Measurements from ENCODE around the gene PUS3.
"Not testable (repeated sequence)": the region's sequence is repeated elsewhere in the genome, so short reads cannot be mapped to it uniquely, and the experiment has no call there.

PUS3 gene

DNA sequence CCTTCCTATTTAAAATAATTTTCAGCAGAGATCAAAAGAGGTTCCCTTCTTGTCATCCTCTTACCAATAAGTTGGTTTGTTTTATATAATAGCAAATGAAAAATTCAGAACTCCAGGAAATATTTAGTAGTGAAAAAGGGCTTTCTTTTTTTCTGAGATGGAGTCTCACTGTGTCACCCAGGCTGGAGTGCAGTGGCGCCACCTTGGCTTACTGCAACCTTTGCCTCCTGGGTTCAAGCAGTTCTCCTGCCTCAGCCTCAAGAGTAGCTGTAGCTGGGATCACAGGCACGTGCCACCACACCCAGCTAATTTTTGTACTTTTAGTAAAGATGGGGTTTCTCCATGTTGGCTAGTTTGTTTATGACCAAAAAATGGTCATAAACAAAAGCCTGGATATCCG is 11.6 kb upstream of the PUS3 start:
- not testable (repeated sequence) for DNase-seq

DNA sequence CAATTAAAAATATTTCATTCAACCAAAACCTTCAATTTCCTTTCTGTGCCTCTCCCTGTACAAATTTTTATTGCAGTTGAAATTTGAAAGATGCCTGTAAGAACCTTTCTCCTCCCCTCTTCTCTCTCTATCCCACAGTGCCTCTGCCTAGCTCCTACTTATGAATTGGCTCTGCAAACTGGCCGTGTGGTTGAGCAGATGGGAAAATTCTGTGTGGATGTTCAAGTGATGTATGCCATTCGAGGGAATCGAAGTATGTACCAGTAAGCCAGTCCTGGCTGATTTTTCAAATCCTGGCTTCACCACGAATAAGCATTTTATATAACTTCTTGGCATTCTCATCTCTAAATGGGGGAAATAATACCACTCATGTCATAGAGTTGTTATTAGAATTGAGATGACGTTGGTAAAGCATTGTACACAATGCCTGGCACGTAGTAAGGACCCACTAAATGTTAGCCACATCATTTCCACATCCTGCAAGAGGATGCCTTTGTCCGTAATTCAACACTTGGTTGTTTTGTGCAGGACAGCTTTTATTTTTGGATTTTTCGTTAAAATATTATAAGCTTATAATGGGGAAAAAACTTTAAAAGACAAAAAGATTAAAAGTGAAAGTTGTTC is 7.3 kb upstream of the PUS3 start:
- no peak for DNase-seq

DNA sequence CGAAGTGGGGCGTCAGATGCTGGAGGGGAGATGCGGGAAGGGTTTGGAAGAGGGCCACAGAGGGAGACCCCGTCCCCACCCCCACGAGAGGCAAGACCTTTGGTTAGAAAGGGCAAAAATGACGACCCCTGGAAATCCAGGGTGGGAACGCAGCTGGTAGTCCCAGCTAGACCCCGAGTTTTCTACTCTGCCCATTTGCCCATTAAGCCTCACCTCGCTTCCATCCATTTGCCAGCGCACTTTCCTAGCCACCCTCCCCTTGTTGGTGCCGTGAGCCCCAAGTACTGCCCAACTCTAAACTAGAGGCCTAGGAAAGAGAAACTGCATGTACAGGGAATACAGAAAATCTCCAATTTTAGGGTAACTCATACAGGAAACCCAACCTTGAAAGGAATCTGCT is 1.7 kb upstream of the PUS3 start:
- DNase-seq: no peak

DNA sequence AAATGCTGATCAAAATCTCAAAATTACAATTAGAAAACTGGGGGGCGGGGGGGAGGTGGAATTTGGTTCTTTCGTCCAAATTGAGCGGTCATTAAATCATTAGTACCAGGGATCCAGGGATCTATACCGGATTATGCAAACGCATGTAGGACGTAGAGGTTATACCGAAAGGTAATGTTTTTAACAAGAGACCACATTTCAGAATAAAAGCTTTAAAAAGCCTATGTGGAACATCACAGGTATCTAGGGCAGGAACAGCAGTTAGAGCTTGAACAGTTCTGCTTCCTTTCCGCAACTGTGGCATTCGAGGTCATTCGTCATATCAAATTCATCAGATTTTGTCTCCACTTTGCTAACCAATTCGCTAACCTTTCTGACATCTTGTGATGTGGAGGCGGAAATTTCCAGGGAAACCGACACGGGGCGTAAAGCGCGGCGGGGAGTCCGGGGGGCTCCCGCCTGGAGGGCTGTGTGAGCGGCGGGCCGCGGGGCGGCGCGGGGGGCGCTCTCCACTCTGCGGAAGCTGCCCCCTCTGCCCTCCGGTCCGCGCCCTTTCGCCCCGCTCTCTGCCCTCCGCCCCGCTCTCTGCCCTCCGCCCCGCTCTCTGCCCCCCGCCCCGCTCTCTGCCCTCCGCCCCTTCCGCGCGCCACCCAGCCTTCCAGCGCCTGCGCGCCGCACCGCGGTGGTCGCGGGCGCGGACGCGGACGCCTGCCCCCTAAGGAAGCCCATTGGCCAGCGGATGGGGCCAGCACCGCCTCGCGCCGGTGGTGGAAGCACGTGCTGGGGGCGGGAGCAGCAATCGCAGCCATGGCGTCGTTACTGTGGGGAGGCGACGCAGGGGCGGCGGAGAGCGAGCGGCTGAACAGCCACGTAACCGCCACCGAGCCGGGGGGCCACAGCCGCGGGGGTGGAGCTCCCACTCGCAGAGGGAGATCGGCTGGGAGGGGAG is 979 bp upstream of the PUS3 start, which contains the start of gene DDX25:
DDX25 (plus strand) TSS at position 798 of the 949 bp plus-strand sequence; CDS start at position 808, 10 bp downstream.
- DNase-seq: peak; percentile 55

DNA sequence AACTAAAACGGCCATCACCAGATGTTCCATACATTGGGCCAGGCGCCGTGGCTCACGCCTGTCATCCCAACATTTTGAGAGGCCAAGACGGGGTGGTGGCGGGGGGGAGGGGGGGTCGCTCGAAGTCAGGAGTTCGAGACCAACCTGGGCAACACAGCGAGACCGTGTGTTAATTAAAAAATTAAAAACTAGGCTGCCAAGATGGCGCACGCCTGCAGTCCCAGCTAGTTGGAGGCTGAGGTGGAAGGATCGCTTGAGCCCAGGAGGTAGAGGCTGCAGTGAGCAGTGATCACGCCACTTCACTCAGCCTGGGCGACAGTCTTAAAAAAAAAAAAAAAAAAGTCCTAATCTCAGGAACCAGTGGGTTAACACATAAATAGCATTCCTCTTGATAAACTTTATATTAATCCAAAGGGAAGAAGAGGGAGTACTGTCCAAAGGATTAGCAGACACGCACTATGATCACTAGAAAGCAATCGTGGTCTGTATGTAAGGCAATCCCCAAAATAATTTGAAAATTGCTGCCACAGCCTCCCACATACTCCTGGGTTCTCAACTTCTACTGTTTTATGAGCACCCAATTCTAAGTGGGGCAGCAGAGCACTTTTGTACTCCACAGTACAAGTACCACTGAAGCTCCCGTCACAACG is 604 bp downstream of the PUS3 start:
- no peak for DNase-seq

DNA sequence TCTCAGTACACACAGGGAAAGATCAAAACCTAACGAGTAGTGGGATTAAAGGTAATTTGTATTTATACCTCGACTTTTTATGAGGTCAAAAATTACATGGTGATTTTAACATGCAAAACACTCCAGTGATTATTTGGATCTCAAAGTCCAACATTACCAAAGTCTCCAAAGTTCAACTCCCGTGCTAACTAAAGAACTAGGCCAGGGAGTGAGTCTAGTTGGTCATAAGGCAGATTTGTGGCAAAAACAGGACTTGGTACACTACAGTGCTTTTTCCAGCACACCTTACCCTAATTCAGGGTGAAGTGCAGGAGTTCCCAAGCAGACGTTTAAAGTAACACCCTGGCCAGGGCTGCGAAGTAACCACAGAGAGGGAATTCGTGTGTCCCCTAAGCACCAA is 1.1 kb downstream of the PUS3 start:
- no peak for DNase-seq

DNA sequence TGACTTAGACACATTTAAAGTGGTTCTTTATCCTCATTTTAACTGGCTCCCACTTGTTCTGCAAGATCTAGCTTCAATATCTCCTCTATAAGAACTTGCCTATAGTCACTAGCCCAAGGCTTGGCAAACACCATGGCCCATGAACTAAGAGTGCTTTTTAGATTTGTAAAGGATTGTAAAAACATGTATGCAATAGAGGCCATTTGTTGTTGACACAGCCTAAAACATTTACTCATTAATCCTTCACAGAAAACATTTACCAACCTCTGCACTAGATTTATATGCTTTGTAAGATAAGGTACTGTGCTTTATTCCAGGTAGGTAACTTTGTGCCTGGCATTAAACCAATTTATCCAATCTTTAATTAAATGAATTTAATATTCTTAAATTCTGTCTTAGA is 10.0 kb downstream of the PUS3 start:
- DNase-seq: no peak

DNA sequence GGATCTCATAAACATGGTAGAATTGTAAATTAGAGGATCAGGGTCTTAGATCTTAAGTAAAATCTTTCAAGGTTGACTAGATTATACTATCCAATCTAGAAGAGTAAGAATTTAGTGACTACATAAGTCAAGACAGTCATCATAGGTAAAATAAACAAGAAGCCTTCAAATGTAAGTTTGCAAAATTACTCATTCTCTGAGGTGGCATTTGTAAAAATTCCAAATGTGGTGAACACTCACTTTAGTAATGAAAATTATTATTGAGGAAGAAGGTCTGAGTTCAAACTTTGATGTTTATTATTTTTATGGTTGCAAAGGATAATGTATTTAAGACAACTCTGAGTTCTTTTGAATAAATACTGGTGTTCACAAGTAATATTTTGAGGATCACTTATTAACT is 10.9 kb downstream of the PUS3 start:
- no peak for DNase-seq

DNA sequence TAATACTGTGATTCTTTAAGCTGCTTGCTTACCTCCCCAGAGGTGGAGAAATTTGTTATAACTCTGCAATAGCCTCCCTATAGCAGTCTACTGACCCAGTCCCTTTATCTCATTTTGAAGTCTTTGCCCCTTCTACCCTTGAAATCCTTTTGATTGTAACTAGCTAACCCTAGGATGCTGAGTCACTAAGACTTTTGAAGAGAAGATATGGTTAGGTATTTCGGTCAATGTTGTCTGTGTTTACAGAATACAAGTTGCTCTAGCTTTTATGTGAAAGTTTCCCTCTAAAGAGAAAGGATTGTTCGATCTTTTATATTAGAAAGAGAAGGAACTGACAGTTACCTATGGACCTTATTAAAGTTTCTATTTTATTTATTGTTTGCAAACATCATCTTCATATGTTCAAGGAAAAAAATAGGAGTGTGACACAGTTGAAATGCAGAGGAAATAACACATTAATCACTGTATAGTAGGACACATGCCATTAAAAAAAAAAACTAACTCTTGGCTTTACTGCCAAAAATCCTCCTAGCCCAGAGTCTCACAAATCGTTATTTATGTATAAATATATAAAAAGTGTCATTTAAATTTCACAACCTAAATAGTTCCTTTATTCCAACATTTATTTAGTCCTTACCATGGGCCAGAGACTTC is 12.4 kb downstream of the PUS3 start:
- no peak for DNase-seq

DNA sequence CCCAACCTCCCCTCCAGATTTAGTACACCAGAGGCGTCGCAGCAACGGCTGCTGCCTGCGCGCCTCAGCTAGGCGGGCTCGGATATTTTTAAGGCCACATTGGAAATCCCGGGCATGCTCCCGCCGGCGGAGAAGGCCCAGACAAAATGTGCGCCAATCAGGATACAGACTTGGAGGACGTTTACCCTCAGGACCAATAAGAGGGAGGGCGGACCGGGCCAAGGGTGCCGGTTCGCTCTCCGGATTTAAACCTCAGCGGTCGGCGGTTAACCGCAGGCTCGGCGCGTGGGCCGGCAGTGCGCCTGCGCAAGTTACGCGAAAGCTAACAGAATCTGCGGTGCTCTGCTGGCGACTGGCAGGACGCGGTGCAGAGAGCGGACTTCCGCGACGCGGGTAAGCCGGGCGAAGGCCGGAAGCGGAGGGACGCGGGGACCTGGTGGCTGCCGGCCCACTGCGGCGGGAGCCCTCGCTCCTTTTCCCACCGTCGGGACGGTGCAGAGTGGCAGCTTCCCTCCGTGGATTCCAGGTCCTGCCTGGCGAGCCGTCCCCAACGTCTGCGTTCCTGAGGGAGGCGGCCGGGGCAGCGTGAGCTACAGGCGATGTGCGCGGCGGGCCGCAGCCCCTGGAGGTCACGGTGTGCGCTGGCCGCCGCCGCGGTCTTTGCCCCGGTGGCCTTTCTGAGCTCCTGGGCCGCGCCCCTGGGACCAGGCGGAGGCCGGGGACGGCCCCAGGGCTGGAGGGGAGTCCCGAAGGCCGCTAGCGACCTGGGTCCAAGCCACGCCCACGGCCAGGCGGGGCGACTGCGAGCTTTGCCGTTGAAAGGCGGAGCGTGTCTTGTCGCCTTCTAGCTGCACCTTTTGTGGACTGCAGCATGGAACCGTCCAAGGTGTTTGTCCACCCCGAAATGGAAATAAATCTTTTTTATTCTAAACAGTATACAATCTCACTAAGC is 15.4 kb downstream of the PUS3 start, which contains the start of gene HYLS1:
HYLS1 (plus strand) TSS at position 296 of the 952 bp plus-strand sequence. CDS start 11,701 bp downstream, outside the sequence.
- peak; percentile 98 for DNase-seq

DNA sequence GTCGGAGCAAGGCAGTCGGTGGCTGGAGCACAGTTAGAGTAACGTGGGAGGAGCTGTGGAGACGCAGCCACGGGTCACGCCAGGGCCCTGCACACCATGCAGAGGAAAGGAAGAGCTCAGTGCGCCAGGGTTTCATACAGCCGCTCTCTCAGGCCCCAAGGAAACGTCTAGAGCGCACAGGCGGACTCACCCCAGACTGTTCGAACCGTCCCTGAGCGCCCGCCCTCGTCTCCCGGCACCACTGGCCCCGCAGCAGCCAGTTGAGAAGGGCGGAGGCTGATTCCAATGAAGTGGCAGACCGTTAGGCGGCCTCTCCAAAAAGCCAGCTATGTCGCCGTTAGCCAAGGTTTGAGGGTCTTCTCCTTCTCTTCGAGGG is 16.0 kb downstream of the PUS3 start:
- peak; percentile 89 for DNase-seq

DNA sequence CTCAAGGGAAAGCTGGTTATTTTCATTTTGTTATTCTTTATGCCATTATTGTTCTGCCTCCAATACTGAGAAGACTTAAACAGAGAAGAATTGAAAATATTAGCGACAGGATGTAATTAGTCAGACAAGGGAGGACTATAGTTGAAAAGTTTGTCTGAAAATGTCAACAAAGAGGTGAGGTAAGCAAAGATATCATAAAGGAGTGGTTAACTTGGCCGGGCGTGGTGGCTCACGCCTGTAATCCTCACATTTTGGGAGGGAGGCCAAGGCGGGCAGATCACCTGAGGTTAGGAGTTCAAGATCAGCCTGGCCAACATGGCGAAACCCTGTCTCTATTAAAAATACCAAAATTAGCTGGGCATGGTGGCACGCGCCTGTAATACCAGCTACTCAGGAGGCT is 19.6 kb downstream of the PUS3 start:
- DNase-seq: no peak

DNA sequence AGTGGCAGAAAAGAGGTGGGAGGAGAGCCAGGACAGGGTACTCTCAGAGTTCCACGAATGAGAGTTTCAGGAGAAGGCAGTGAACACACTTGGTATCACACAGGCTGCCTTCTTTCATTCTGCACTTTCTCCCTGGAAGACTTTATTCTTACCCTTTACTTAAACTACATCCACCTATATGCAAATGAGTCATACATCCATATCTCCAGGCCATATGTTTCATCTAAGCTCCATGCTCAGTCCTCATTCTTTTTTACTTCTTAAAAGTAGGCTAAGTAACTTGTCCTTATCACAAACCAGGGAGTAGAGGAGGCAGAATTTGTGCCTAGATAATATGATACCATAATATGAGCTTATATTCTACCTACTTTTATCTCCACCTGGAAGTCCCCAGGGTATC is 21.7 kb downstream of the PUS3 start:
- no peak for DNase-seq

DNA sequence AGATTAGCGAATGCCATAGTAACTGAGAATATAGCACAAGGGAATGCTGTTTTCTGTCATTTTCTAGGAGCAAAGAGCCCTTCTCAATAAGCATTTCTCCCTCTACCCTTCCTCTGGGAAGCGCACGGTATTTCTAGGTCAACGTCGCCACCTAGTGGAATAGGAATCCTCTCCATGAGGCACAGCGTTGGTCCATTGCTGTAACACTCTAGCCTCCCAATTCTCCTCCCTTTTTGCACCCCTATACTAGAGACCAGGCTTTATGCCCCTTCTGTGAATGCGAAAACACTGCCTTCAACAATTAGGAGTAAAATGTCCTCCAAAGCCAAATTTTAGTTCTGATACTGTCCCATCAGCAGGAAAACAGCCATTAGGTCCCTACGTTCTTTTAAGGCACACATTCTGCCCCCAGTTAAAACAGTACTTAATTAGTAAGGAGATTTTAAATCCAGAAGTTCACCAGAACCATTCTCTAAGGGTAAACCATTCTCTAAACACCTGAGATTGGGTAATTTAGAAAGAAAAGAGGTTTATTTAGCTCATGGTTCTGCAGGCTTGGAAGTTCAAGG is 28.4 kb downstream of the PUS3 start:
- DNase-seq: peak; percentile 85

DNA sequence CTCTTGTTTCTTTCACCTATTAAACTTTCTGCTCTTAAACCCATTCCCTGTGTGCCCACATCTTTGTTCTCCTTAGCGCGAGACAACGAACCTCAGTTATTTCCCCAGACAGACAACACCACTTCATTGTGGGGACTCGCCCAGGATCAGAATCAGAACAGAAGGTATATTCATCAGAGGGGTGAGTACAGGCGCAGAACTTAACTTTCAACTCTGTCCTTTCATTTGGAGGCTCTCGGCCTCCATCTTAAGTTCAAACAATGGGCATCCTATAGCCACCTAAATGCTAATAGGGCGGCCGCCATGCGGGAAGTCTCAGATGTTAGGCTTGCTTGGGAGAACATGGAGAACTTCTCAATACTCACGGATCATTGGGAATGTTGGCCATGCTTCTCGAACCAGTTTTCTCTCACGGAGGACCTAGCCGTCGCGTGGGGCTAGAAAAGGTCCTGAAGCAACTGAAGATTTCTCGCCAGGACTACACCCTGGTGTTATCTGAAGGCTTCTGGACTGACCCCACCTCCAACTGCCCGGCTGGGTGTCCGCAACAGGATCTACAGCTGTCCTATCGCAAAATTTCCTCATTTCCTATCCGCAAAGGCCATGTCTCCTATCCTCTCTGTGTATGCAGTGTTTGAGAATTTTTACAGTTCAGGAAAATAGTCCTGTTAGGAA is 29.0 kb downstream of the PUS3 start:
- DNase-seq: no peak

DNA sequence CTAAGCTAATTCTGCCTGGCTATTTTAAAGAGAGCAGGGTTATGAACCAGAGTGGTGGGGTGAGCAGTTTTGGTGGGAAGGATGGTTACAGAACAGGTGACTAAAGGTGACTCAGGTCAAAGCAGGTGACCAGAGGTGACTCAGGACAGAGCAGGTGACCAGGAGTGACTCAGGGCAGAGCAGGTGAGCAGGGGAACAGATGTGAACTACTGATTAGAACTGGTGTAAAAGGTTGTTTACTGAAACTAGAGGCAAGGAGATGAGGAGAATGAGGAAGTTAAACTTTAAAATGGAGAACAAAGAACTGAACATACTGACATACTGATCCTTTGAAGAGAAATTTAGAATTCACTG is 30.9 kb downstream of the PUS3 start:
- no peak for DNase-seq

DNA sequence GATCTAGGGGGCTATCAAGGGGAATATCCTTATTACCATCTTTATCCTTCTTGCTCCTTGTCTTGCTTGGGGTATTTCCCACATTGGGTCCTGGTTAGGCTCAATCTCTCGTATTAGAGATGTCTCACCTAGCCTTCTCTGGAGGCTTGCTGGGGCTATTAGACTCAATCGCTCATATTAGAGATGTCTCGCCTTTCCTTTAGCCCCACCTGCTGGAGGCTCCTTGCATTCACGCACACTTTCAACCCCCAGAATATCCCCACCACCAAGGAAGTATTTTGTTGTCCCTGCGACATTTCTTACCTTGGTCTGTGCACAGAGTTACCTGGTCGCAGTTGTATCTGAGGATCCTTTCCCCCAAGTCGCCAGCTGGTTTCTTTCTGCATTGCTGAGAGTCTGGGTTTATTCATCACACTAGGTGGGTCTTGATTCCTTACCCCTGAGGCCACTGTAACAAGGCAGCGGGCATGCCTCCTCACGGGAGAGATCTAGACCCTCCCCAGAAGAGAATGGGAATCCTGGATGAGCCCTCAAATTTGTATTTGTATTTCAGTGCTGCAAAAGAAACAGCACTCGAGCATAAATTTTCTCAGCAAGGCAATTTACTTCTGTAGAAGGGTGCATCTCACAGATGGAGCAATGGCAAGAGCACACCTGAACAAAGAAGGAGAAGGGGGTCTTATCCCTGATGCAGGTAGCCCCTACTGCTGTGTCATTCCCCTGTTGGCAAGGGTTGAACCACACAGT is 31.4 kb downstream of the PUS3 start:
- no peak for DNase-seq

DNA sequence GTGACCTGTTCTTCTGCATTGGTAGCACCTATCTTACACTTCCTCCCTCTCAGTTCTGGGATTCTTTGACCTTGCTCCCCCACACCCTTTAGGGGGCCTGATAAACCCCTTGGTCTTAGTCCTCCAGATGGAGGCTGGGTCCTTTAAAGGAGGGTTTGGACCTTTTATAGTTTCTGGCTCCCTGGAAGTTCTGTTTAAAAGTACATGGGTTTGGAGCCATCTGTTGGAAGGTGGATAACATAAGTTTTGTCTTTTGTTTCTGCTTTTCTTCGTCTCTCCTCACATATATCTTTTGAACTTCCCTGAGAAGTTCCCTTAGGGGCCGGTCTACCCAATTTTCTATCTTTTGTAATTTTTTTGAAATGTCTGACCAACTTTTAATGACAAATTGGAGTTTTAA is 33.5 kb downstream of the PUS3 start:
- no peak for DNase-seq

DNA sequence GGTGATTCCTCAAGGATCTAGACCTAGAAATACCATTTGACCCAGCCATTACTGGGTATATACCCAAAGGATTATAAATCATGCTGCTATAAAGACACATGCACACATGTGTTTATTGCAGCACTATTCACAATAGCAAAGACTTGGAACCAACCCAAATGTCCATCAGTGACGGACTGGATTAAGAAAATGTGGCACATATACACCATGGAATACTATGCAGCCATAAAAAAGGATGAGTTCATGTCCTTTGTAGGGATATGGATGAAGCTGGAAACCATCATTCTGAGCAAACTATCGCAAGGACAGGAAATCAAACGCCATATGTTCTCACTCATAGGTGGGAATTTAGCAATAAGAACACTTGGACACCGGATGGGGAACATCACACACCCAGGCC is 37.7 kb downstream of the PUS3 start:
- DNase-seq: not testable (repeated sequence)

DNA sequence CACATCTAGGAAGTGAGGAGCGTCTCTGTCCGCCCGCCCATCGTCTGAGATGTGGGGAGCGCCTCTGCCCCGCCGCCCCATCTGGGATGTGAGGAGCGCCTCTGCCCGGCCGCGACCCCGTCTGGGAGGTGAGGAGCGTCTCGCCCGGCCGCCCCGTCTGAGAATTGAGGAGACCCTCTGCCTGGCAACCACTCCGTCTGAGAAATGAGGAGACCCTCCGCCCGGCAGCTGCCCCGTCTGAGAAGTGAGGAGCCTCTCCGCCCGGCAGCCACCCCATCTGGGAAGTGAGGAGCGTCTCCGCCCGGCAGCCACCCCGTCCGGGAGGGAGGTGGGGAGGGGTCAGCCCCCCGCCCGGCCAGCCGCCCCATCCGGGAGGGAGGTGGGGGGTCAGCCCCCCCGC is 40.2 kb downstream of the PUS3 start:
- not testable (repeated sequence) for DNase-seq

All from DMS79 treated with DMSO at 0.1 percent for 48 hours (cell line).